ENCODE data around the gene FKBP5.

- TF ChIP-seq, protein P1, sequence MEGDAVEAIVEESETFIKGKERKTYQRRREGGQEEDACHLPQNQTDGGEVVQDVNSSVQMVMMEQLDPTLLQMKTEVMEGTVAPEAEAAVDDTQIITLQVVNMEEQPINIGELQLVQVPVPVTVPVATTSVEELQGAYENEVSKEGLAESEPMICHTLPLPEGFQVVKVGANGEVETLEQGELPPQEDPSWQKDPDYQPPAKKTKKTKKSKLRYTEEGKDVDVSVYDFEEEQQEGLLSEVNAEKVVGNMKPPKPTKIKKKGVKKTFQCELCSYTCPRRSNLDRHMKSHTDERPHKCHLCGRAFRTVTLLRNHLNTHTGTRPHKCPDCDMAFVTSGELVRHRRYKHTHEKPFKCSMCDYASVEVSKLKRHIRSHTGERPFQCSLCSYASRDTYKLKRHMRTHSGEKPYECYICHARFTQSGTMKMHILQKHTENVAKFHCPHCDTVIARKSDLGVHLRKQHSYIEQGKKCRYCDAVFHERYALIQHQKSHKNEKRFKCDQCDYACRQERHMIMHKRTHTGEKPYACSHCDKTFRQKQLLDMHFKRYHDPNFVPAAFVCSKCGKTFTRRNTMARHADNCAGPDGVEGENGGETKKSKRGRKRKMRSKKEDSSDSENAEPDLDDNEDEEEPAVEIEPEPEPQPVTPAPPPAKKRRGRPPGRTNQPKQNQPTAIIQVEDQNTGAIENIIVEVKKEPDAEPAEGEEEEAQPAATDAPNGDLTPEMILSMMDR (conservative IDR thresholded peaks at IDR 0.05; ENCODE audit: low read length) = no peak
- no peak for TF ChIP-seq EZH2phosphoT487 (IDR thresholded peaks at IDR 0.05; ENCODE audit: borderline replicate concordance, low read depth, low read length)
Measured at GRCh38 chr6:35543459-35544193, 145.1 kb downstream of the FKBP5 start.
